ENCODE measurements around the gene FRMD3.
A peak's percentile ranks its signal among the peaks of the same experiment; 100 is the strongest.

FRMD3 gene

GRCh38 chr9:83466877-83467276 lies 71.3 kb downstream of the FRMD3 start:
- H3K4me1 ChIP-seq (ENCODE audit: control insufficient read depth, insufficient read depth, low read length) = peaks cover 2% of the 10 kb centered on the region
- H3K9ac ChIP-seq (ENCODE audit: low read length) = no peak overlapping the region
- no peak overlapping the region for H3K27ac ChIP-seq (ENCODE audit: low read depth, low read length)

GRCh38 chr9:83466351-83466750 lies 71.8 kb downstream of the FRMD3 start:
- Histone ChIP-seq H3K27me3 (ENCODE audit: control insufficient read depth, insufficient read depth, low read length) (no peaks in the 10 kb centered on the region), H3K27ac (ENCODE audit: low read depth, low read length) (no peak overlapping the region), H3K36me3 (ENCODE audit: control insufficient read depth, insufficient read depth, low read length) (no peaks in the 10 kb centered on the region), H3K9ac (ENCODE audit: low read length) (no peak overlapping the region), H3K4me1 (ENCODE audit: control insufficient read depth, insufficient read depth, low read length) (peaks cover 2% of the 10 kb centered on the region), H3K4me3 (ENCODE audit: low read length) (no peak overlapping the region)

More at GRCh38 chr9:83466877-83467276, 71.3 kb downstream of the FRMD3 start:
- H3K27me3 ChIP-seq (ENCODE audit: control insufficient read depth, insufficient read depth, low read length) = no peaks in the 10 kb centered on the region
- H3K4me3 ChIP-seq (ENCODE audit: low read length) = no peak overlapping the region
- no peaks in the 10 kb centered on the region for H3K36me3 ChIP-seq (ENCODE audit: control insufficient read depth, insufficient read depth, low read length)

- H3K27me3 ChIP-seq (ENCODE audit: control insufficient read depth, insufficient read depth, low read length) = no peaks in the 10 kb centered on the region
- no peak overlapping the region for H3K27ac ChIP-seq (ENCODE audit: low read depth, low read length)
- H3K36me3 ChIP-seq (ENCODE audit: control insufficient read depth, insufficient read depth, low read length) = no peaks in the 10 kb centered on the region
- H3K9ac ChIP-seq (ENCODE audit: low read length) = no peak overlapping the region
- no peak overlapping the region for H3K4me3 ChIP-seq (ENCODE audit: low read length)
- no peaks in the 10 kb centered on the region for H3K4me1 ChIP-seq (ENCODE audit: control insufficient read depth, insufficient read depth, low read length)
These were observed 78.4 kb downstream of the FRMD3 start for GRCh38 chr9:83459830-83460229.

- H3K27ac ChIP-seq (ENCODE audit: low read depth, low read length) = no peak overlapping the region
- H3K27me3 ChIP-seq (ENCODE audit: control insufficient read depth, insufficient read depth, low read length) = no peaks in the 10 kb centered on the region
- no peak overlapping the region for H3K4me3 ChIP-seq (ENCODE audit: low read length)
- no peaks in the 10 kb centered on the region for H3K4me1 ChIP-seq (ENCODE audit: control insufficient read depth, insufficient read depth, low read length)
- H3K9ac ChIP-seq (ENCODE audit: low read length) = no peak overlapping the region
- H3K36me3 ChIP-seq (ENCODE audit: control insufficient read depth, insufficient read depth, low read length) = no peaks in the 10 kb centered on the region
These were observed 79.7 kb downstream of the FRMD3 start for GRCh38 chr9:83458530-83458929.

- H3K4me1 ChIP-seq (ENCODE audit: control insufficient read depth, insufficient read depth, low read length) = no peaks in the 10 kb centered on the region
- H3K27me3 ChIP-seq (ENCODE audit: control insufficient read depth, insufficient read depth, low read length) = no peaks in the 10 kb centered on the region
- no peak overlapping the region for H3K9ac ChIP-seq (ENCODE audit: low read length)
- H3K27ac ChIP-seq (ENCODE audit: low read depth, low read length) = no peak overlapping the region
- H3K4me3 ChIP-seq (ENCODE audit: low read length) = no peak overlapping the region
- no peaks in the 10 kb centered on the region for H3K36me3 ChIP-seq (ENCODE audit: control insufficient read depth, insufficient read depth, low read length)
These were observed 81.2 kb downstream of the FRMD3 start for GRCh38 chr9:83457005-83457404.

- Histone ChIP-seq H3K27me3 (ENCODE audit: control insufficient read depth, insufficient read depth, low read length) (no peaks in the 10 kb centered on the region), H3K4me3 (ENCODE audit: low read length) (no peak overlapping the region), H3K27ac (ENCODE audit: low read depth, low read length) (no peak overlapping the region), H3K4me1 (ENCODE audit: control insufficient read depth, insufficient read depth, low read length) (no peaks in the 10 kb centered on the region), H3K9ac (ENCODE audit: low read length) (no peak overlapping the region), H3K36me3 (ENCODE audit: control insufficient read depth, insufficient read depth, low read length) (no peaks in the 10 kb centered on the region)
These were observed 82.0 kb downstream of the FRMD3 start for GRCh38 chr9:83456226-83456625.

GRCh38 chr9:83454076-83454475 lies 84.1 kb downstream of the FRMD3 start:
- H3K36me3 ChIP-seq (ENCODE audit: control insufficient read depth, insufficient read depth, low read length) = no peaks in the 10 kb centered on the region
- H3K27ac ChIP-seq (ENCODE audit: low read depth, low read length) = no peak overlapping the region
- H3K9ac ChIP-seq (ENCODE audit: low read length) = no peak overlapping the region
- H3K4me1 ChIP-seq (ENCODE audit: control insufficient read depth, insufficient read depth, low read length) = no peaks in the 10 kb centered on the region
- H3K27me3 ChIP-seq (ENCODE audit: control insufficient read depth, insufficient read depth, low read length) = no peaks in the 10 kb centered on the region
- H3K4me3 ChIP-seq (ENCODE audit: low read length) = no peak overlapping the region

- no peak overlapping the region for H3K27ac ChIP-seq (ENCODE audit: low read depth, low read length)
- no peak overlapping the region for H3K9ac ChIP-seq (ENCODE audit: low read length)
- no peaks in the 10 kb centered on the region for H3K27me3 ChIP-seq (ENCODE audit: control insufficient read depth, insufficient read depth, low read length)
- no peaks in the 10 kb centered on the region for H3K4me1 ChIP-seq (ENCODE audit: control insufficient read depth, insufficient read depth, low read length)
- H3K36me3 ChIP-seq (ENCODE audit: control insufficient read depth, insufficient read depth, low read length) = no peaks in the 10 kb centered on the region
- H3K4me3 ChIP-seq (ENCODE audit: low read length) = no peak overlapping the region
These were observed 86.9 kb downstream of the FRMD3 start for GRCh38 chr9:83451308-83451707.

- Histone ChIP-seq H3K4me3 (ENCODE audit: low read length) (no peak overlapping the region), H3K27me3 (ENCODE audit: control insufficient read depth, insufficient read depth, low read length) (no peaks in the 10 kb centered on the region), H3K4me1 (ENCODE audit: control insufficient read depth, insufficient read depth, low read length) (peaks cover 2% of the 10 kb centered on the region), H3K9ac (ENCODE audit: low read length) (no peak overlapping the region), H3K27ac (ENCODE audit: low read depth, low read length) (no peak overlapping the region), H3K36me3 (ENCODE audit: control insufficient read depth, insufficient read depth, low read length) (no peaks in the 10 kb centered on the region)
These were observed 88.2 kb downstream of the FRMD3 start for GRCh38 chr9:83449983-83450382.

- peaks cover 2% of the 10 kb centered on the region for H3K4me1 ChIP-seq (ENCODE audit: control insufficient read depth, insufficient read depth, low read length)
- no peak overlapping the region for H3K9ac ChIP-seq (ENCODE audit: low read length)
- H3K27me3 ChIP-seq (ENCODE audit: control insufficient read depth, insufficient read depth, low read length) = no peaks in the 10 kb centered on the region
- H3K36me3 ChIP-seq (ENCODE audit: control insufficient read depth, insufficient read depth, low read length) = no peaks in the 10 kb centered on the region
- peak overlapping the region; percentile 70 for H3K27ac ChIP-seq (ENCODE audit: low read depth, low read length)
- no peak overlapping the region for H3K4me3 ChIP-seq (ENCODE audit: low read length)
These were observed 89.0 kb downstream of the FRMD3 start for GRCh38 chr9:83449166-83449565.

GRCh38 chr9:83448626-83449025 lies 89.6 kb downstream of the FRMD3 start:
- Histone ChIP-seq H3K4me3 (ENCODE audit: low read length) (no peak overlapping the region), H3K27ac (ENCODE audit: low read depth, low read length) (peak overlapping the region; percentile 70), H3K9ac (ENCODE audit: low read length) (no peak overlapping the region), H3K36me3 (ENCODE audit: control insufficient read depth, insufficient read depth, low read length) (no peaks in the 10 kb centered on the region), H3K27me3 (ENCODE audit: control insufficient read depth, insufficient read depth, low read length) (no peaks in the 10 kb centered on the region), H3K4me1 (ENCODE audit: control insufficient read depth, insufficient read depth, low read length) (peaks cover 2% of the 10 kb centered on the region)

GRCh38 chr9:83447351-83447750 lies 90.8 kb downstream of the FRMD3 start:
- Histone ChIP-seq H3K27me3 (ENCODE audit: control insufficient read depth, insufficient read depth, low read length) (no peaks in the 10 kb centered on the region), H3K4me1 (ENCODE audit: control insufficient read depth, insufficient read depth, low read length) (peaks cover 2% of the 10 kb centered on the region), H3K36me3 (ENCODE audit: control insufficient read depth, insufficient read depth, low read length) (no peaks in the 10 kb centered on the region), H3K9ac (ENCODE audit: low read length) (no peak overlapping the region), H3K27ac (ENCODE audit: low read depth, low read length) (no peak overlapping the region), H3K4me3 (ENCODE audit: low read length) (no peak overlapping the region)

GRCh38 chr9:83445703-83446265 lies 92.4 kb downstream of the FRMD3 start:
- Histone ChIP-seq H3K4me1 (ENCODE audit: control insufficient read depth, insufficient read depth, low read length) (peaks cover 2% of the 10 kb centered on the region), H3K36me3 (ENCODE audit: control insufficient read depth, insufficient read depth, low read length) (no peaks in the 10 kb centered on the region), H3K27ac (ENCODE audit: low read depth, low read length) (no peak overlapping the region), H3K9ac (ENCODE audit: low read length) (no peak overlapping the region), H3K4me3 (ENCODE audit: low read length) (no peak overlapping the region), H3K27me3 (ENCODE audit: control insufficient read depth, insufficient read depth, low read length) (no peaks in the 10 kb centered on the region)

All from rectal smooth muscle tissue (tissue), 1 donor.